HT-29 (cell line): ENCODE measurements around the gene TRAF3. TPM values are rescaled to one million over a fixed set of nuclear protein-coding genes. Genes with fewer than 3 reads are reported as not detected.
A peak's percentile ranks its signal among the peaks of the same experiment; 100 is the strongest.
"Not testable (repeated sequence)": the region's sequence is repeated elsewhere in the genome, so short reads cannot be mapped to it uniquely, and the experiment has no call there.

Experiments
- DNase-seq: peaks from one replicate; pipeline ENCODE4 v3.0.0-alpha.2; 2015; ENCODE audit warnings: low spot score
- total RNA-seq: library from RNA; depleted of rRNA; stranded (reverse); fragments of >200 nt; shearing (Covaris generic); gene quantifications from 2 replicates; pipeline ENCODE4 v1.2.3, GENCODE V29; 2014

Gene TRAF3
- total RNA-seq, 1 experiment from 2014 or later: 8.7 TPM

DNA sequence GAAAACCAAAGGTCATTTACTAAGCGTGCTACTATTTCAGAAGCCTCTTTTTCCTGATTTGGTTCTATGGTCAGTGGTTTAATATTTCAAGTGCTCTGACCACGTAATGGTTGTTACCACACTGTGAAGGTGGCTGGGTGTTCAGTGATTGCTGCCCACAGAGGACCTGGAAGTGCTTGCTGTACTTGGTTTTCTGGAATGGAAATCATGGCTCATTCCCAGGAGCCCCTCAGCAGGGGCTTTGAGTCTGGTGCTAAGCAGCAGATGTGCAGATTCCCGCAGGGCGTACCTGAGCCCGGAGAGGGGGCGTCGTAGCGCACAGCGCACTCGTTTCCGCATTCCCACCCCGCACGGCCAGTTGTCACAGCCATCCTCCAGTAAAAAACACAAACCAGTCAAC, 50.5 kb downstream of the TRAF3 start:
- DNase-seq: no peak

DNA sequence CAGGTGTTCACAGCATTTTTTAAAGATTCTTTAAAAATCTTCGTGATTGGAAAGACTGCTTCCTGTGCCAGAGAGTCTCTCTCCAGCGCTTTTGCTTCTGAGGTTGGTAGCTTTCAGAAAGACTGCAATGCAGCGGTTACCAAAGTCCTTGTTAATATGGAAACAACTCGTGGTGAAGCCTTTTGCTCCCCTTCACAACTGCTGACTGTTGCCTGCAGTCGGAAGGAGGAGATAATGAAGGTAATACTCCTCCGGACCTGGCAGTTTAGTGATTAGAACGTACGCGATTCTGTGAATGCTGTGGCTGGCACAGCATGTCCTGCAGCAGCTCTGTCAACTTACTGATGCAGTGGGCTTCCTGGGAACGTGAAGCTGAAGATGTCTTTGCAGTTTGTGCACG, 50.9 kb downstream of the TRAF3 start:
- no peak for DNase-seq

DNA sequence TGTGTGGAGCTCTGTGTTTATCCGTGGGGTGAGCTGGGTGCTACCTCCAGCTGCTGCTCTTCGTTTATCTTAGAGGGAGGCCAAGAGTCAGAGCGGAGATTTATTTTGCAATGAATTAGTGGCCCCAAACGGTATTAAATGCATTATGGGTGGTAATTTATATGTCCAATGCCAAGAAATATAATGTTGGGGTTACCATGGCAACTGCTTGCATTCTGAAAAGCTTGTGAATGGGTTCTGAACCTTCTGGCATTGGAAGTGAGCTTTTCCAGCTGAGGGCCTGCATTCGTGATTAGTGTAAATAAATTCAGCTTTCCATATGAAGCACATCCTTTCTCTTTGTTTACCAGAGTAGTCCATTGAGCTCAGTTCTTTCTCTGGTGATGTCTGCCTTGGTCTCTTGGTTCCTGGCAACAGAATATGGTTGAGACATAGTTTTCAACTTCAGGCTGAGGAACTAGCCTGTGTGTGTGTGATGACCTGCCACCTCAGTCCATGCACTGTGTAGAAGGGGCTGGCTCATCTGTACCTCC, 51.8 kb downstream of the TRAF3 start:
- no peak for DNase-seq

GRCh38 chr14:102830474-102831045, 53.3 kb downstream of the TRAF3 start:
- no peak for DNase-seq

GRCh38 chr14:102831163-102831804, 54.0 kb downstream of the TRAF3 start:
- no peak for DNase-seq

- DNase-seq: no peak
Measured at GRCh38 chr14:102833341-102833740, 56.1 kb downstream of the TRAF3 start.

DNA sequence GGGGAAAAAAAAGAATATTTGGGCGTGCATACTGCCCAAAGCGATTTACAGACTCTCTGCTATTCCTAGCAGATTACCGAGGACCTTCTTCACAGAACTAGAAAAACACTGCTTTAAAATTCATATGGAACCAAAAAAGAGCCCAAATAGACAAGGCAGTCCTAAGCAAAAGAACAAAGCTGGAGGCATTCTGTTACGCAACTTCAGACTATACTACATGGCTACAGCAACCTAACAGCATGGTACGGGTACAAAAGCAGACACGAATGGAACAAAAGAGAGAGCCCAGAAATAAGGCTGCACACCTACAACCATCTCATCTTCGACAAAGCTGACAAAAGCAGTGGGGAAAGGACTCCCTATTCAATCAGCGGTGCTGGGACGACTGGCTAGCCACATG, 56.7 kb downstream of the TRAF3 start:
- DNase-seq: no peak

DNA sequence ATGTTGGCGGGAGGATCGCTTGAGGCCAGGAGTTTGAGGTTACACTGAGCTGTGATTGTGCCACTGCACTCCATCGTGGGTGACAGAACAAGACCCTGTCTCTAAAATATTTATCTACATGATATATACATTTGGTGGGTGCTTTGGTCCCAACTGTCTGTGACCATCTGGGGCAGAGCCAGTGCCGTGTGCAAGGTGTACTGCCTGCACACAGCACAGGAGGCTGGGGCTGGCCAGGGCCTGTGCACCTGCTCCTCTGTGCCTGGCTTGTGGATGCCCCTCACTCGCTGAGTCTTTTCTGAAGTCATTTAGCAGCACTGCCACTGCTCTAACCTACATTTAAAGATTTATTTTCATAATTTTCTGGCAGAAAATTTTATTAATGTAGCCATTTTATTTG, 58.7 kb downstream of the TRAF3 start:
- DNase-seq: no peak

GRCh38 chr14:102837120-102837519, 59.9 kb downstream of the TRAF3 start:
- DNase-seq: not testable (repeated sequence)

GRCh38 chr14:102838501-102838900, 61.3 kb downstream of the TRAF3 start:
- DNase-seq: no peak

DNA sequence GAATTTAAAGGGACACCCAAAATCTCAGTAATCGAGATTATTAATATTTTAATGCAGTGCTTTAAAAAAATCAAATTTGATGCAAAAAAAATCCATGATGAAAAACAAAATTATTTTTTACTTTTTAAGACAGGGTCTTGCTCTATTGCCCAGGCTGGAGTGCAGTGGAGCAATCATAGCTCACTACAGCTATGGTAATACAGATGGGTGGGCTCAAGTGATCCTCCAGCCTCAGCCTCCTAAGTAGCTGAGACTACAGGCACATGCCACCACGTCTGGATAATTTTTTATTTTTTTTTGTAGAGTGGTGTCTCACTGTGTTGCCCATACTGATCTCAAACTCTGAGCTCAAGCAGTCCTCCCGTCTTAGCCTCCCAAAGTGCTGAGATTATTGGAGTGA, 62.9 kb downstream of the TRAF3 start:
- DNase-seq: no peak

GRCh38 chr14:102840771-102841528, 63.7 kb downstream of the TRAF3 start:
- DNase-seq: no peak

DNA sequence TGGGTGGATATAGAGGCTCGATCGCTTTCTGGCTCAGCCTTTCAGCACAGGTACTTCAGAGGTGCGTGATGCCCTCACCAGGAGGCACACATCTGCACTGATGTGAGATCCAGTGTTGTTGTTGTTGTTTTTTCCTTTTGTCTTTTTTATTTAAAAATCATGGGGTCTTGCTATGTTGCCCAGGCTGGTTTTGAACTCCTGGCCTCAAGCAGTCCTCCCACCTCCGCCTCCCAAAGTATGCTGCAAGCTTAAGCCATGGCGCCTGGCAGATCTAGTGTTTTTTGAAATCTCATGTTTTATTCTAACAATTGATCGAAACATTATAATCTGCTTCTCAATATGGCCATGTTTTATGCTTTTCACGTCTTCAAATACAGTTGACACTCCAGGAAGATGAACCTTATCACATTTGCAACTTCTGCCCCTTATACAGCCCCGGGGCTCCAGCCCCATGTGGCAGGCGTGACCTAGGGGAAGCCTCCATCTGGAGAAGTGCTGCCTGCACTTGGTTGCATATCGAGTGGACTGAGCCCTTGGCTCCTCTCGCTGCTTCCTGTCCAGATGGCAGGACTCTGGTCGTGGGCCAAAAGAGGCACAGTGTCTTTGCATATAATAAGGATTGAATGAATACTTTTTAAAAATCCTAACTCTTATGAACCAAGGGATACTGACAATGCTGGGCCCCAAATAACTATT, 71.7 kb downstream of the TRAF3 start:
- no peak for DNase-seq

GRCh38 chr14:102849526-102850379, 72.5 kb downstream of the TRAF3 start:
- DNase-seq: peak; percentile 0

DNA sequence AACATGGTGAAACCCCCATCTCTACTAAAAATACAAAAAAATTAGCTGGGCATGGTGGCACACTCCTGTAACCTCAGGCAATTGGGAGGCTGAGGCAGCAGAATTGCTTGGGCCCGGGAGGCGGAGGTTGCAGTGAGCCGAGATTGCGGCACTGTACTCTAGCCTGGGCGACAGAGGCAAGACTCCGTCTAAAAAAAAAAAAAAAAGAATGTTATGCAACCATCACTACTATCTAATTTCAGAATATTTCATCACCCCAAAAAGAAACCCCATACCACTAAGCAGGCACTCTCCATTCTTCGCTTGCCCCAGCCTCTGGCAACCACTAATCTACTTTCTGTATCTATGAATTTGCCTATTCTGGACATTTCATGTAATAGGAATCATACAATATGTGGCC, 76.4 kb downstream of the TRAF3 start:
- DNase-seq: no peak

GRCh38 chr14:102854091-102854703, 76.9 kb downstream of the TRAF3 start:
- no peak for DNase-seq

- no peak for DNase-seq
Measured at GRCh38 chr14:102856179-102856578, 78.9 kb downstream of the TRAF3 start.

DNA sequence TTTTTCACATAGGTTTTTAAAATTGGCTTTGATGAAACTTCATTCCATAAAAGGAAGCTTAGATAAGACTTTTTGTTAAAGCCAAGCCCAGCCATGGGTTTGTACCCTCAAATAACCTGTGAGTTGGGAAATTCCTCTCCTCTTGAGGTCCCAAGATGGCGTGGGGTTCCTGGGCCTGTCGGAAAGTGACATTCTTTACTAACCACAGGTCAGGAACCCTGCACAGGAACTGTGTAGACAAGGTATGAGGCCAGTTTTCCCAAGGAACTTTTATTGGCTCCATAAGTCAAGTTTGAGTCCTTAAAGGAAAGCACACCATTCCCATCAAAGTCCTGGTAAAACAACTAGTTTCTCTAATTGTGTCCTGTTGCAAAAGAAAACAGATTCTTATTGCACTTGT, 80.2 kb downstream of the TRAF3 start:
- no peak for DNase-seq

GRCh38 chr14:102859911-102860310, 82.7 kb downstream of the TRAF3 start:
- DNase-seq: no peak

- DNase-seq: no peak
Measured at GRCh38 chr14:102862154-102862773, 85.0 kb downstream of the TRAF3 start.
